Measurements from ENCODE around the gene CRYGN. TPM values are rescaled to one million over a fixed set of nuclear protein-coding genes. Genes with fewer than 3 reads are reported as not detected.

Gene CRYGN
- polyA plus RNA-seq, 1 donor (not counting 4 experiments of a cell fraction or from before 2014, with no cell fraction given) = not detected

DNA sequence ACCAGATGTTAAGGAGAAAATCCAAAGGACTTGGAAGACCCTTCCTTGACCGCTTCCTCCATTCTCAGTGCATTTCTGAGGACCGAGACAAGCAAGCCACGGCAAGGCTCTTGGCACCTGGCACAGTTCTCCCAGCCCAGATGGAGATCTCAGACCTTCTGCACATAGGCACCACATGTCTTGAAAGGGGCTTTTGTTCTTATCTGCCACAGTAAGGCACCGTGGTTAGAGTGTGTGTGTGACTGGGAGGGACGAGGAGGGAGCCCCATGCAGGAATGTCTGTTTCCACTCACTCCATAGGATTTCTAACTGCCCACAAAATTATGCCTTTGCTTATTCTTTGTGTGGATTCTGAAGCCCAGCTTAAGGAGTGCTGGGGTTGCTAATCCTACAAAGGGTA lies 19.8 kb downstream of the CRYGN start:
- dilution Hi-C loops (cut with MboI; ENCODE audit: extremely low pct_ligation_motif_present, low sequenced_read_pairs) = no loop called here
- no peaks in the 10 kb centered on the region for H4K20me1 ChIP-seq (ENCODE audit: control insufficient read depth, extremely low read depth, insufficient read depth, low read length)
- no peak overlapping the region for H2AFZ ChIP-seq (ENCODE audit: control insufficient read depth, low read length)
- peaks cover 12% of the 10 kb centered on the region for H3K27me3 ChIP-seq (ENCODE audit: control insufficient read depth, extremely low read depth, insufficient read depth, low read length)
- TF ChIP-seq, protein P1, sequence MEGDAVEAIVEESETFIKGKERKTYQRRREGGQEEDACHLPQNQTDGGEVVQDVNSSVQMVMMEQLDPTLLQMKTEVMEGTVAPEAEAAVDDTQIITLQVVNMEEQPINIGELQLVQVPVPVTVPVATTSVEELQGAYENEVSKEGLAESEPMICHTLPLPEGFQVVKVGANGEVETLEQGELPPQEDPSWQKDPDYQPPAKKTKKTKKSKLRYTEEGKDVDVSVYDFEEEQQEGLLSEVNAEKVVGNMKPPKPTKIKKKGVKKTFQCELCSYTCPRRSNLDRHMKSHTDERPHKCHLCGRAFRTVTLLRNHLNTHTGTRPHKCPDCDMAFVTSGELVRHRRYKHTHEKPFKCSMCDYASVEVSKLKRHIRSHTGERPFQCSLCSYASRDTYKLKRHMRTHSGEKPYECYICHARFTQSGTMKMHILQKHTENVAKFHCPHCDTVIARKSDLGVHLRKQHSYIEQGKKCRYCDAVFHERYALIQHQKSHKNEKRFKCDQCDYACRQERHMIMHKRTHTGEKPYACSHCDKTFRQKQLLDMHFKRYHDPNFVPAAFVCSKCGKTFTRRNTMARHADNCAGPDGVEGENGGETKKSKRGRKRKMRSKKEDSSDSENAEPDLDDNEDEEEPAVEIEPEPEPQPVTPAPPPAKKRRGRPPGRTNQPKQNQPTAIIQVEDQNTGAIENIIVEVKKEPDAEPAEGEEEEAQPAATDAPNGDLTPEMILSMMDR (optimal IDR thresholded peaks at IDR 0.05 in 1 of 3, IDR thresholded peaks at IDR 0.05 in 1 of 3, conservative IDR thresholded peaks at IDR 0.05 in 1 of 3; ENCODE audit: extremely low read depth in 1 of 3, insufficient read depth in 2 of 3, low read length in 3 of 3) = no peak
- TF ChIP-seq EZH2 (IDR thresholded peaks at IDR 0.05; ENCODE audit: low read length) = no peak
- FAIRE-seq (no peak), DNase-seq (ENCODE audit: low read depth, low spot score) (no peak)
- H3K4me2 ChIP-seq (ENCODE audit: control insufficient read depth, extremely low read depth, insufficient read depth, low read depth, low read length) = no peak overlapping the region
- no peaks in the 10 kb centered on the region for H3K36me3 ChIP-seq (ENCODE audit: control insufficient read depth in 2 of 2, extremely low read depth in 1 of 2, insufficient read depth in 2 of 2, low read length in 2 of 2)
- no peak overlapping the region for H3K27ac ChIP-seq (ENCODE audit: control insufficient read depth, insufficient read depth, low read length)
- H3K9ac ChIP-seq (ENCODE audit: control insufficient read depth, extremely low read depth, insufficient read depth, low read length) = no peak overlapping the region
- no peaks in the 10 kb centered on the region for H3K9me1 ChIP-seq (ENCODE audit: control insufficient read depth, extremely low read depth, insufficient read depth, low read length)
- no peaks in the 10 kb centered on the region for H3K4me1 ChIP-seq (ENCODE audit: control insufficient read depth, extremely low read depth, insufficient read depth, low read length)
- H3K79me2 ChIP-seq (ENCODE audit: control insufficient read depth, insufficient read depth, low read length) = no peaks in the 10 kb centered on the region
- peaks cover 12% of the 10 kb centered on the region for H3K9me3 ChIP-seq (ENCODE audit: control insufficient read depth, low read depth, low read length)
- H3K4me3 ChIP-seq (ENCODE audit: control insufficient read depth in 2 of 3, extremely low read depth in 1 of 3, insufficient read depth in 2 of 3, low read depth in 1 of 3, low read length in 3 of 3) = no peak overlapping the region

DNA sequence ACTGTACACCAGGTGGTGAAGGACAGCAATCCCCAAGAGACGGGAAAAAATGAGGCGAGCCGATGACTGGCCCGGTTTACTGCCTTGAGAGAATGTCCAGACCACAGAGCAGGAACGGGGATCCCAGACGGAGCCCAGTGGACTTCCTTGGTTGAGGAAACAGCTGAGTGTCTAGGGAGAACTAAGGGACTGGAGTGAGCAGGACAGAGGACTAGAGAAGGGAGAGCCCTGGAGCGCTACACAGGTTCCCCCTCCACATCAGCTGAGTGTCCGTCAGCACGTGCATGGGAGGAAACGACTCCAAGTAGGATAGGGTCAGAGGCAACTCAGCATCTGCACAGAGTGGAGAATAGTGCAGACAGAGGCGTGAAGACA lies 23.0 kb downstream of the CRYGN start:
- Histone ChIP-seq H3K9me3 (ENCODE audit: control insufficient read depth, low read depth, low read length) (peaks cover 7% of the 10 kb centered on the region), H3K9ac (ENCODE audit: control insufficient read depth, extremely low read depth, insufficient read depth, low read length) (no peak overlapping the region), H3K4me1 (ENCODE audit: control insufficient read depth, extremely low read depth, insufficient read depth, low read length) (no peaks in the 10 kb centered on the region), H3K79me2 (ENCODE audit: control insufficient read depth, insufficient read depth, low read length) (no peaks in the 10 kb centered on the region), H3K36me3 (ENCODE audit: control insufficient read depth in 2 of 2, extremely low read depth in 1 of 2, insufficient read depth in 2 of 2, low read length in 2 of 2) (no peaks in the 10 kb centered on the region), H4K20me1 (ENCODE audit: control insufficient read depth, extremely low read depth, insufficient read depth, low read length) (no peaks in the 10 kb centered on the region), H3K9me1 (ENCODE audit: control insufficient read depth, extremely low read depth, insufficient read depth, low read length) (no peaks in the 10 kb centered on the region), H2AFZ (ENCODE audit: control insufficient read depth, low read length) (no peak overlapping the region), H3K4me3 (ENCODE audit: control insufficient read depth in 2 of 3, extremely low read depth in 1 of 3, insufficient read depth in 2 of 3, low read depth in 1 of 3, low read length in 3 of 3) (no peak overlapping the region), H3K4me2 (ENCODE audit: control insufficient read depth, extremely low read depth, insufficient read depth, low read depth, low read length) (no peak overlapping the region), H3K27ac (ENCODE audit: control insufficient read depth, insufficient read depth, low read length) (no peak overlapping the region), H3K27me3 (ENCODE audit: control insufficient read depth, extremely low read depth, insufficient read depth, low read length) (peaks cover 24% of the 10 kb centered on the region)
- TF ChIP-seq, protein P1 (optimal IDR thresholded peaks at IDR 0.05 in 1 of 3, IDR thresholded peaks at IDR 0.05 in 1 of 3, conservative IDR thresholded peaks at IDR 0.05 in 1 of 3; ENCODE audit: extremely low read depth in 1 of 3, insufficient read depth in 2 of 3, low read length in 3 of 3) = no peak
- TF ChIP-seq EZH2 (IDR thresholded peaks at IDR 0.05; ENCODE audit: low read length) = no peak
- no peak for DNase-seq (ENCODE audit: low read depth, low spot score)
- dilution Hi-C loops (cut with MboI; ENCODE audit: extremely low pct_ligation_motif_present, low sequenced_read_pairs) = no loop called here
- FAIRE-seq = no peak

All from keratinocyte (primary cell).